HCT116 (cell line): ENCODE data around the gene PRKG2. TPM values are rescaled to one million over a fixed set of nuclear protein-coding genes. Genes with fewer than 3 reads are reported as not detected.

Experiments used
- ATAC-seq: fragments of 200-7000 bp; cut with Tn5 transposase; 2 replicates; pipeline ENCODE4 v1.9.1; 2020; ENCODE audit warnings: mild to moderate bottlenecking, moderate library complexity
- BruUV-seq: library from RNA; stranded (reverse); fragments of 400-500 nt; replicated peaks from 2 replicates; lab custom pipeline; 2021; lab: Mats Ljungman, UMichigan
- CTCF ChIA-PET: fragments of 300-600 bp; sonication (Branson Sonifier 250); formaldehyde crosslinking; loops from one replicate; lab custom pipeline; 2021; ENCODE audit warnings: antibody characterized with exemption; lab: Charles Lee
- POLR2A ChIA-PET: fragments of 300-600, 350-600 bp; sonication (Branson Sonifier 250); formaldehyde crosslinking; loops from one replicate; lab custom pipeline; 2021; ENCODE audit warnings: antibody characterized with exemption; lab: Charles Lee
- RAD21 ChIA-PET, 2 experiments: fragments of 300-600 bp; sonication (Branson Sonifier 250); formaldehyde crosslinking; loops; one replicate each; lab custom pipeline; 2023; ENCODE audit warnings: low total read pairs in 2 of 2; ENCODE audit not compliant: uncharacterized antibody in 2 of 2, unreplicated experiment in 2 of 2, low non-redundant PET in 1 of 2; lab: Charles Lee
- DNase-seq: peaks from one replicate; pipeline ENCODE4 v3.0.0-alpha.2; 2010; ENCODE audit warnings: low read depth, low spot score
- H2AFZ ChIP-seq: fragments of 200-600 bp; shearing (Covaris generic), sonication (generic); 2 replicates; pipeline ENCODE4 v1.6.1; 2017; ENCODE audit warnings: low read depth, mixed run types, mixed read lengths, antibody characterized with exemption, low read length; ENCODE audit not compliant: poor library complexity, severe bottlenecking
- H3K27ac ChIP-seq: 2 replicates; pipeline ENCODE4 v1.5.1; 2012; ENCODE audit warnings: low read depth, low read length
- H3K27me3 ChIP-seq: fragments of 200-600 bp; sonication (generic); 2 replicates; pipeline ENCODE4 v1.6.1; 2016; ENCODE audit warnings: mixed run types, low read length, mixed read lengths; ENCODE audit not compliant: insufficient read depth
- H3K36me3 ChIP-seq, 2 experiments: fragments of 200-500 bp in 1 of 2; fragments of 200-600 bp in 1 of 2; sonication (Bioruptor generic) in 1 of 2; sonication (generic) in 1 of 2; 2 replicates each; pipeline versions ENCODE4 v1.5.1 to v1.6.1; 2014 to 2016; ENCODE audit warnings: low read length in 2 of 2, inconsistent platforms in 1 of 2, mixed read lengths in 1 of 2, mixed run types in 1 of 2; ENCODE audit not compliant: insufficient read depth in 2 of 2, control insufficient read depth in 1 of 2
- H3K4me1 ChIP-seq, 2 experiments: fragments of 200-600 bp in 1 of 2; sonication (generic) in 1 of 2; 2 replicates each; pipeline versions ENCODE4 v1.5.1 to v1.6.1; 2012 to 2017; ENCODE audit warnings: low read length in 2 of 2, inconsistent platforms in 1 of 2, mild to moderate bottlenecking in 1 of 2, mixed read lengths in 1 of 2, mixed run types in 1 of 2, moderate library complexity in 1 of 2; ENCODE audit not compliant: insufficient read depth in 2 of 2, control insufficient read depth in 1 of 2
- H3K4me2 ChIP-seq: fragments of 200-600 bp; sonication (generic); 2 replicates; pipeline ENCODE4 v1.6.1; 2017; ENCODE audit warnings: mixed run types, low read length, mixed read lengths
- H3K4me3 ChIP-seq, 2 experiments: fragments of 200-600 bp in 1 of 2; sonication (generic) in 1 of 2; replicated peaks in 1 of 2; 2 replicates each; pipeline ENCODE4 v1.5.1; 2011 to 2016; ENCODE audit warnings: low read length in 2 of 2, control low read depth in 1 of 2, low read depth in 1 of 2, mild to moderate bottlenecking in 1 of 2, mixed read lengths in 1 of 2, mixed run types in 1 of 2
- H3K79me2 ChIP-seq: fragments of 200-600 bp; sonication (generic); 2 replicates; pipeline ENCODE4 v1.6.1; 2017; ENCODE audit warnings: mild to moderate bottlenecking, mixed run types, low read length, moderate library complexity, mixed read lengths; ENCODE audit not compliant: insufficient read depth
- H3K9ac ChIP-seq: fragments of 200-600 bp; sonication (generic); 2 replicates; pipeline ENCODE4 v1.6.1; 2016; ENCODE audit warnings: low read length, mixed read lengths
- H3K9me2 ChIP-seq: fragments of 200-600 bp; sonication (generic), shearing (Covaris generic); 2 replicates; pipeline ENCODE4 v1.6.1; 2017; ENCODE audit warnings: mixed run types, mild to moderate bottlenecking, moderate library complexity; ENCODE audit not compliant: insufficient read depth
- H3K9me3 ChIP-seq, 2 experiments: fragments of 200-500 bp in 1 of 2; fragments of 200-600 bp in 1 of 2; sonication (Bioruptor generic) in 1 of 2; sonication (generic) in 1 of 2; 2 replicates each; pipeline ENCODE4 v1.6.1; 2014 to 2017; ENCODE audit warnings: low read length in 2 of 2, mixed read lengths in 2 of 2, inconsistent platforms in 1 of 2, low read depth in 1 of 2, mild to moderate bottlenecking in 1 of 2, mixed run types in 1 of 2, moderate library complexity in 1 of 2; ENCODE audit not compliant: control insufficient read depth in 1 of 2, insufficient read depth in 1 of 2
- H4K20me1 ChIP-seq: fragments of 200-600 bp; sonication (generic), shearing (Covaris generic); 2 replicates; pipeline ENCODE4 v1.6.1; 2017; ENCODE audit warnings: mixed run types, mild to moderate bottlenecking, moderate library complexity; ENCODE audit not compliant: insufficient read depth
- CBX3 ChIP-seq: IDR thresholded peaks from 2 replicates; pipeline ENCODE4 v1.6.1; 2012; ENCODE audit warnings: low read depth
- CEBPB ChIP-seq: IDR thresholded peaks from 2 replicates; pipeline ENCODE4 v1.6.1; 2012; ENCODE audit warnings: low read depth
- EGR1 ChIP-seq: IDR thresholded peaks from 2 replicates; pipeline ENCODE4 v1.6.1; 2012; ENCODE audit warnings: low read depth
- ELF1 ChIP-seq: IDR thresholded peaks from 2 replicates; pipeline ENCODE4 v1.6.1; 2012; ENCODE audit warnings: low read depth, borderline replicate concordance
- JUND ChIP-seq: IDR thresholded peaks from 2 replicates; pipeline ENCODE4 v1.6.1; 2012
- POLR2AphosphoS5 ChIP-seq: IDR thresholded peaks from 2 replicates; pipeline ENCODE4 v1.6.1; 2011; ENCODE audit warnings: mild to moderate bottlenecking, low read depth, low read length, moderate library complexity
- SIN3A ChIP-seq: IDR thresholded peaks from 2 replicates; pipeline ENCODE4 v1.6.1; 2012; ENCODE audit warnings: low read depth
- SP1 ChIP-seq: IDR thresholded peaks from 2 replicates; pipeline ENCODE4 v1.6.1; 2012; ENCODE audit warnings: low read depth
- TCF7L2 ChIP-seq: IDR thresholded peaks from 2 replicates; pipeline ENCODE4 v1.7.0; 2011; ENCODE audit warnings: borderline replicate concordance, inconsistent platforms; ENCODE audit not compliant: insufficient read depth, insufficient read length; ENCODE audit errors: extremely low read depth
- ZNF274 ChIP-seq: fragments of 200-500 bp; sonication (Bioruptor generic); IDR thresholded peaks from 2 replicates; pipeline ENCODE4 v1.6.1; 2014; ENCODE audit warnings: mild to moderate bottlenecking, low read depth, low read length, inconsistent platforms
- intact Hi-C: fragments of 100-400 bp; cut with micrococcal nuclease; formaldehyde crosslinking; loops from 2 replicates; pipeline ENCODE4 v1.10.0; 2022
- total RNA-seq: library from RNA; stranded (reverse); gene quantifications from one replicate; pipeline ENCODE4 v1.2.1, GENCODE V29; 2021; ENCODE audit not compliant: unreplicated experiment
- TF ChIP-seq, protein P1 (sequence below): IDR thresholded peaks from 2 replicates; pipeline ENCODE4 v1.6.1; 2012; ENCODE audit warnings: low read depth
- TF ChIP-seq, protein P2 (sequence below): IDR thresholded peaks from 2 replicates; pipeline ENCODE4 v1.6.1; 2012

PRKG2 gene
- total RNA-seq, 1 experiment from 2014 or later = 2.1 TPM

DNA sequence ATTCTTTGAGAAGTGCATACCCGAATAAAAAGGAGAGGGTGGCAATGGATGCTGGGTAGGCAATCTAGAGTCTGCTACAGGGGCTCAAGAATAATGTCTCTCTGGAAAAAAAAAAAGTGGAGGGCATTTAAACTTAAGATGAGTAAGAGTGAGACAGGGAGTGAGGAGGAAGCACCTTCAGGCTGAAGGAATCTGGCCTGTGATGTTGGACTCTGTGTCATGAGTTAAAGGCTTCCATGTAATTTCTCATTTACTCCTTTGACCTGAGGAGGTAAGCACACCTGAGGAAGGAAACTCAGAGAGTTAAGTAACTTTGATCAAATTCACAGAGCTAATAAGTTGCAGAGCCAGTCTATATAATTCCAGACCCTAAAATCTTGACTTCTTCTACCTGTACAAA is 3.2 kb upstream of the PRKG2 start:
- Histone ChIP-seq H3K79me2 (no peaks in the 10 kb centered on the region), H3K27me3 (no peaks in the 10 kb centered on the region), H3K36me3 (no peaks in the 10 kb centered on the region), H3K27ac (no peak overlapping the region), H2AFZ (no peak overlapping the region), H3K9ac (no peak overlapping the region), H3K9me3 (no peaks in the 10 kb centered on the region), H4K20me1 (no peaks in the 10 kb centered on the region), H3K4me3 (no peak overlapping the region), H3K4me1 (no peaks in the 10 kb centered on the region), H3K4me2 (no peak overlapping the region), H3K9me2 (no peaks in the 10 kb centered on the region)
- TF ChIP-seq, protein P1, sequence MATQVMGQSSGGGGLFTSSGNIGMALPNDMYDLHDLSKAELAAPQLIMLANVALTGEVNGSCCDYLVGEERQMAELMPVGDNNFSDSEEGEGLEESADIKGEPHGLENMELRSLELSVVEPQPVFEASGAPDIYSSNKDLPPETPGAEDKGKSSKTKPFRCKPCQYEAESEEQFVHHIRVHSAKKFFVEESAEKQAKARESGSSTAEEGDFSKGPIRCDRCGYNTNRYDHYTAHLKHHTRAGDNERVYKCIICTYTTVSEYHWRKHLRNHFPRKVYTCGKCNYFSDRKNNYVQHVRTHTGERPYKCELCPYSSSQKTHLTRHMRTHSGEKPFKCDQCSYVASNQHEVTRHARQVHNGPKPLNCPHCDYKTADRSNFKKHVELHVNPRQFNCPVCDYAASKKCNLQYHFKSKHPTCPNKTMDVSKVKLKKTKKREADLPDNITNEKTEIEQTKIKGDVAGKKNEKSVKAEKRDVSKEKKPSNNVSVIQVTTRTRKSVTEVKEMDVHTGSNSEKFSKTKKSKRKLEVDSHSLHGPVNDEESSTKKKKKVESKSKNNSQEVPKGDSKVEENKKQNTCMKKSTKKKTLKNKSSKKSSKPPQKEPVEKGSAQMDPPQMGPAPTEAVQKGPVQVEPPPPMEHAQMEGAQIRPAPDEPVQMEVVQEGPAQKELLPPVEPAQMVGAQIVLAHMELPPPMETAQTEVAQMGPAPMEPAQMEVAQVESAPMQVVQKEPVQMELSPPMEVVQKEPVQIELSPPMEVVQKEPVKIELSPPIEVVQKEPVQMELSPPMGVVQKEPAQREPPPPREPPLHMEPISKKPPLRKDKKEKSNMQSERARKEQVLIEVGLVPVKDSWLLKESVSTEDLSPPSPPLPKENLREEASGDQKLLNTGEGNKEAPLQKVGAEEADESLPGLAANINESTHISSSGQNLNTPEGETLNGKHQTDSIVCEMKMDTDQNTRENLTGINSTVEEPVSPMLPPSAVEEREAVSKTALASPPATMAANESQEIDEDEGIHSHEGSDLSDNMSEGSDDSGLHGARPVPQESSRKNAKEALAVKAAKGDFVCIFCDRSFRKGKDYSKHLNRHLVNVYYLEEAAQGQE = no peak
- TF ChIP-seq CEBPB (no peak), TCF7L2 (no peak), CBX3 (no peak), POLR2AphosphoS5 (no peak), JUND (no peak), SP1 (no peak), SIN3A (no peak), ELF1 (no peak), ZNF274 (no peak), EGR1 (no peak)
- TF ChIP-seq, protein P2, sequence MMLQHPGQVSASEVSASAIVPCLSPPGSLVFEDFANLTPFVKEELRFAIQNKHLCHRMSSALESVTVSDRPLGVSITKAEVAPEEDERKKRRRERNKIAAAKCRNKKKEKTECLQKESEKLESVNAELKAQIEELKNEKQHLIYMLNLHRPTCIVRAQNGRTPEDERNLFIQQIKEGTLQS = no peak
- DNase-seq = no peak
- intact Hi-C loops = no loop called here
- BruUV-seq = no TSS peak
- ChIA-PET RAD21 (no interaction called here), POLR2A (no interaction called here), CTCF (no interaction called here)
- no peak for ATAC-seq
